NB4 (cell line): ENCODE results near the gene POLR2F.
A peak's percentile ranks its signal among the peaks of the same experiment; 100 is the strongest.

Experiments
- DNase-seq: peaks from one replicate; pipeline ENCODE4 v3.0.0; 2010; ENCODE audit warnings: low read depth
- H3K4me3 ChIP-seq: one replicate; pipeline ENCODE4 v1.5.1; 2011; ENCODE audit warnings: mild to moderate bottlenecking, low read depth, low read length, moderate library complexity
- MAX ChIP-seq: IDR thresholded peaks from 2 replicates; pipeline ENCODE4 v1.6.1; 2011; ENCODE audit warnings: low read depth, low read length
- MYC ChIP-seq: IDR thresholded peaks from 2 replicates; pipeline ENCODE4 v1.6.1; 2011; ENCODE audit warnings: low read depth, low read length
- POLR2A ChIP-seq: IDR thresholded peaks from 2 replicates; pipeline ENCODE4 v1.6.1; 2011; ENCODE audit warnings: mild to moderate bottlenecking; ENCODE audit not compliant: insufficient read length; ENCODE audit errors: extremely low read depth
- TF ChIP-seq, protein P1 (sequence below): IDR thresholded peaks from one replicate; pipeline ENCODE4 v1.5.1; 2012; ENCODE audit warnings: low read depth, low read length

POLR2F gene

GRCh38 chr22:38009000-38009806 lies 55.7 kb downstream of the POLR2F start:
- H3K4me3 ChIP-seq: no peak overlapping the region
- DNase-seq: no peak
- TF ChIP-seq, protein P1, sequence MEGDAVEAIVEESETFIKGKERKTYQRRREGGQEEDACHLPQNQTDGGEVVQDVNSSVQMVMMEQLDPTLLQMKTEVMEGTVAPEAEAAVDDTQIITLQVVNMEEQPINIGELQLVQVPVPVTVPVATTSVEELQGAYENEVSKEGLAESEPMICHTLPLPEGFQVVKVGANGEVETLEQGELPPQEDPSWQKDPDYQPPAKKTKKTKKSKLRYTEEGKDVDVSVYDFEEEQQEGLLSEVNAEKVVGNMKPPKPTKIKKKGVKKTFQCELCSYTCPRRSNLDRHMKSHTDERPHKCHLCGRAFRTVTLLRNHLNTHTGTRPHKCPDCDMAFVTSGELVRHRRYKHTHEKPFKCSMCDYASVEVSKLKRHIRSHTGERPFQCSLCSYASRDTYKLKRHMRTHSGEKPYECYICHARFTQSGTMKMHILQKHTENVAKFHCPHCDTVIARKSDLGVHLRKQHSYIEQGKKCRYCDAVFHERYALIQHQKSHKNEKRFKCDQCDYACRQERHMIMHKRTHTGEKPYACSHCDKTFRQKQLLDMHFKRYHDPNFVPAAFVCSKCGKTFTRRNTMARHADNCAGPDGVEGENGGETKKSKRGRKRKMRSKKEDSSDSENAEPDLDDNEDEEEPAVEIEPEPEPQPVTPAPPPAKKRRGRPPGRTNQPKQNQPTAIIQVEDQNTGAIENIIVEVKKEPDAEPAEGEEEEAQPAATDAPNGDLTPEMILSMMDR: no peak
- no peak for TF ChIP-seq MAX
- TF ChIP-seq POLR2A: no peak
- no peak for TF ChIP-seq MYC

DNA sequence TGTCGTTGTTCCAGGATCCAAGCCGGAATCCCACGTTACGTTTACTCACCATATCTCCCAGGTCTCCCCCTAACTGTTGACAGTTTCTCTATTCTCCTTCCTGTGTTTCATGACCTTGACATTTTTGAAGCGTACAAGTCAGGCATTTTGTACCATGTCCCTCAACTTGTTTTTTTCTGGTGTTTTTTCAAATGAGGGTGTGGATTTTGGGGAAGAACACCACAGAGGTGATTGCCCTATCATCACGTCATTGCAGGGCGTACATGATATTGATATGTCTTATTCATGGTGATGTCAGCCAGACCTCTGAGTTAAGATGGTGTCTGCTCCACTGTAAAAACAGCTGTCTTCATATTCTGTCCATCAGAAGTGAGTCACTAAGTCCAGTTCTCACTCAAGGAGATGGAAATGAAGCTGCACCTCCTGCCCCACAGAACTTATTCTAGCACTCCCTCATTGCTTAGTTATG lies 59.1 kb downstream of the POLR2F start:
- DNase-seq: no peak
- H3K4me3 ChIP-seq: no peak overlapping the region
- TF ChIP-seq MAX (no peak), MYC (no peak), POLR2A (no peak)

DNA sequence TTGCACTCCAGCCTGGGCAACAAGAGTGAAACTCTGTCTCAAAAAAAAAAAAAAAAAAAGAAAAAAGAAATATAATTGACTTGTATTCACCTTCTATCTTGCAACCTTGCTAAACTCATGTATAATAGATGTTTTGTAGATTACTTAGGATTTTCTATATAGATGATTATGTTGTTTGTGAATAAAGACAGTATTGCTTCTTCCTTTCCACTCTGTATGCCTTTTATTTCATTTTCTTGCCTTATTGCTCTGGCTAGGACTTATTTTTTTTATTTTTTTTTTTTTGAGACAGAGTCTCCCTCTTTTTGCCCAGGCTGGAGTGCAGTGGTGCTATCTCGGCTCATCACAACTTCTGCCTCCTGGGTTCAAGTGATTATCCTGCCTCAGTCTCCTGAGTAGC lies 60.6 kb downstream of the POLR2F start:
- no peak overlapping the region for H3K4me3 ChIP-seq
- no peak for DNase-seq
- TF ChIP-seq, protein P1: no peak
- no peak for TF ChIP-seq MYC
- no peak for TF ChIP-seq POLR2A
- no peak for TF ChIP-seq MAX

DNA sequence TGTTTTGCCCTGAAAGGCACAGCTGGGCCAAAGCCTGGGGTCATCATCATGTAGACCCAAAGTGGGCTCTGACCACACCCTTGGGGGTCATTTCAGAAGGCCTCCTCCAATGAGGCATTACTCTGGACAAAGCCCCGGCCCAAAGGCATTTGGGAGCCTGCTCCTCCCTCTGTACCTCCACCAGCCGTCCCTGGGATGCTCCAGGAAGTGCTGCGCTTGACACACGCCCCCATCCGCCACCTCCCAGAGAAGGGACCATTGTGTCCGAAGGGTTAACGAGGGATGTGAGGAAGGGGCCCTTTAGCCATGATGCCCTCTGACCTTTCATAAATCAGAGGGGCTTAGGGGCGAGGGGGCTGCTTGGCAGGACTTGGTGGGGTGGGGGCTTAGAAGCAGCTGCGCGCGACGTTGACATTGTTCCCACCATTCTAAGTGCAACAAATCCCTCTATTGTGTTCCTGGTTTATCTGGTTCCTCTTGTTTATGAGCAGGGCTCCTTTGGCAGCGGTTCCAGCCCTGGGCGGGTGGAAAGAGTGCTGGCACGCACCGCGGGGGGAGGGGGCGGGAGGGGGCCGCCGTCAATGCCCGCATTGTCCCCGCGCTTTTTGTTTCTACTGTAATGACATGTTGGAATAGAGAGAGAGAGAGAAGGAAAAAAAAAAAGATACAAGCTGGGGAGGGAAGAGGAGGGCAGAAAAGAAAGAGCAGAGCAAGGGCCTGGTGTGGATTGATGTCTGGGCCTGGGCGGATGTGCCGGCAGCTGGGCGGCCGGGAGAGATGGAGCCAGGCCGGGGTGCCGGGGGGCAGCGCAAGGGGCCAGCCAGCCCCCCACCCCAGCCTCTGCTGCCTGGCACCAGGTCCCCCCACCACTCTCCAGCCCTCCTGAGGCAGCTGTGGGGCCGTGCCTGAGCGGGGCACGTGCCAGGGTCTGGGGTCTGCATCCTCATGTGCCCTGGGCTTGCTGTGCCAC lies 63.0 kb downstream of the POLR2F start:
- DNase-seq: peak; percentile 30
- no peak overlapping the region for H3K4me3 ChIP-seq

GRCh38 chr22:38017272-38017920 lies 63.9 kb downstream of the POLR2F start:
- peak; percentile 40 for DNase-seq
- no peak overlapping the region for H3K4me3 ChIP-seq
- TF ChIP-seq MAX (no peak), MYC (no peak), POLR2A (no peak)
- TF ChIP-seq, protein P1: no peak

More for the DNA sequence above, 63.0 kb downstream of the POLR2F start:
- no peak for TF ChIP-seq MAX
- TF ChIP-seq, protein P1: no peak
- TF ChIP-seq MYC: no peak
- no peak for TF ChIP-seq POLR2A
